A549 (cell line): Measurements from ENCODE around the gene PEF1.

Source experiments
- HOXA7 ChIP-seq: fragments of 250-450 bp; sonication (Bioruptor Pico); IDR thresholded peaks from 2 replicates; pipeline ENCODE4 v1.5.0; 2020; ENCODE audit warnings: mild to moderate bottlenecking, moderate library complexity
- MAFK ChIP-seq: fragments of 450-650 bp; IDR thresholded peaks from 2 replicates; pipeline ENCODE4 v1.6.1; 2014; ENCODE audit not compliant: partially characterized antibody
- MAZ ChIP-seq: fragments of 150-350 bp; IDR thresholded peaks from 2 replicates; pipeline ENCODE4 v1.6.1; 2014; ENCODE audit warnings: antibody characterized with exemption, low read depth, low read length, borderline replicate concordance
- TF ChIP-seq, protein P1 (sequence below): fragments of >200 bp; sonication (Bioruptor Twin); formaldehyde crosslinking; IDR thresholded peaks from 3 replicates; pipeline ENCODE4 v1.5.1; 2016

DNA sequence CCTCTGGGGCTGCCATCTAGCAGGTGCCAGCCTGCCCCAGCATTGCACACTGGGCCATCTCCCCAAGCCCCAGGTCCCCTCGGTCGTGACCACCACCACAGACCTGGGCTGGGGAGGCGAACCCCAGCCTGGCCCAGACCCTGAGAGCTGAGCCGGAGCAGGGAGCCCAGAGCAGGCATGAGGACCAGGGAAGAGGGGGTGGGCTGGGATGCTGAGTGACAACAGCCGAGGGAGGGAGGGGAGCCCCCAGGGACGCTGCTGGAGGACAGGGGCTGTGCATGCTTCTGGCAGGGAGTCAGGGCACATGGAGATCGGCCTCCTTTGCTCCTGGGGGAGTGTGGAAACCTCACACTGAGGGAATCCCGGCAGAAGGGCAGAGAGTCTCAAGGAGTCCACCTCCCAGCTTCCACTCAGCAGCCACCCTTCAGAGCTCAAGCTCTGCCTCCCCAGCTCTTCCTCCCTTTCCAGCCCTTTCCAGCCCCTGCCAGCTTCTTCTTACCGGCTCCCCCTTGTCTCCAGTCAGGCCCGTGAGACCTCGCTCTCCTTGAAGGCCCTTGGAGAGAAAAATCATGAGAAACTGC is 23.7 kb upstream of the PEF1 start:
- TF ChIP-seq HOXA7 (CRISPR knock-in tag) (no peak), MAZ (no peak), MAFK (no peak)
- TF ChIP-seq, protein P1, sequence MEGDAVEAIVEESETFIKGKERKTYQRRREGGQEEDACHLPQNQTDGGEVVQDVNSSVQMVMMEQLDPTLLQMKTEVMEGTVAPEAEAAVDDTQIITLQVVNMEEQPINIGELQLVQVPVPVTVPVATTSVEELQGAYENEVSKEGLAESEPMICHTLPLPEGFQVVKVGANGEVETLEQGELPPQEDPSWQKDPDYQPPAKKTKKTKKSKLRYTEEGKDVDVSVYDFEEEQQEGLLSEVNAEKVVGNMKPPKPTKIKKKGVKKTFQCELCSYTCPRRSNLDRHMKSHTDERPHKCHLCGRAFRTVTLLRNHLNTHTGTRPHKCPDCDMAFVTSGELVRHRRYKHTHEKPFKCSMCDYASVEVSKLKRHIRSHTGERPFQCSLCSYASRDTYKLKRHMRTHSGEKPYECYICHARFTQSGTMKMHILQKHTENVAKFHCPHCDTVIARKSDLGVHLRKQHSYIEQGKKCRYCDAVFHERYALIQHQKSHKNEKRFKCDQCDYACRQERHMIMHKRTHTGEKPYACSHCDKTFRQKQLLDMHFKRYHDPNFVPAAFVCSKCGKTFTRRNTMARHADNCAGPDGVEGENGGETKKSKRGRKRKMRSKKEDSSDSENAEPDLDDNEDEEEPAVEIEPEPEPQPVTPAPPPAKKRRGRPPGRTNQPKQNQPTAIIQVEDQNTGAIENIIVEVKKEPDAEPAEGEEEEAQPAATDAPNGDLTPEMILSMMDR: no peak
